GM19099 (cell line): ENCODE results near the gene PLIN3.

Source experiments
- POLR2A ChIP-seq: IDR thresholded peaks from 3 replicates; pipeline ENCODE4 v1.6.1; 2011; ENCODE audit warnings: low read depth; ENCODE audit not compliant: insufficient read length; ENCODE audit errors: extremely low read depth

Gene PLIN3

GRCh38 chr19:4795400-4795799 is 72.1 kb downstream of the PLIN3 start:
- no peak for TF ChIP-seq POLR2A

GRCh38 chr19:4794971-4795370 is 72.5 kb downstream of the PLIN3 start:
- TF ChIP-seq POLR2A = no peak

- peak; percentile 89 for TF ChIP-seq POLR2A
Observed at GRCh38 chr19:4791183-4792018, 76.1 kb downstream of the PLIN3 start, which contains the start of gene FEM1A. TSS of gene FEM1A (plus strand) at chr19:4791734. CDS start at chr19:4791855, 121 bp downstream.
